Spleen (tissue), 11 donors: ENCODE data around the gene GRM1. TPM values are rescaled to one million over a fixed set of nuclear protein-coding genes. Genes with fewer than 3 reads are reported as not detected.

Source experiments
- DNase-seq: peaks from one replicate; pipeline ENCODE4 v3.0.0-alpha.2; 2020
- H3K27ac ChIP-seq, 8 donors: fragments of 200-600 bp; sonication (generic) in 7 of 8; 1 replicate in 4 of 8; 2 replicates in 4 of 8; pipeline versions ENCODE4 v1.5.0 to v1.8.0; 2016 to 2021; ENCODE audit warnings: inconsistent platforms in 4 of 8, mild to moderate bottlenecking in 4 of 8, moderate library complexity in 1 of 8
- H3K27me3 ChIP-seq, 7 donors: fragments of 200-600 bp; sonication (generic) in 6 of 7; replicated peaks in 1 of 7; 1 replicate in 4 of 7; 2 replicates in 3 of 7; pipeline versions ENCODE4 v1.5.0 to v1.8.0; 2016 to 2021; ENCODE audit warnings: inconsistent platforms in 3 of 7, mild to moderate bottlenecking in 1 of 7
- H3K36me3 ChIP-seq, 6 donors: fragments of 200-600 bp; sonication (generic) in 5 of 6; 1 replicate in 4 of 6; 2 replicates in 2 of 6; pipeline versions ENCODE4 v1.5.0 to v1.8.0; 2016 to 2021; ENCODE audit warnings: inconsistent platforms in 2 of 6
- H3K4me1 ChIP-seq, 6 donors: fragments of 200-600 bp; sonication (generic) in 5 of 6; 1 replicate in 3 of 6; 2 replicates in 3 of 6; pipeline versions ENCODE4 v1.5.0 to v1.8.0; 2016 to 2021; ENCODE audit warnings: inconsistent platforms in 3 of 6
- H3K4me3 ChIP-seq, 8 donors: fragments of 200-600 bp; sonication (generic) in 7 of 8; 1 replicate in 4 of 8; 2 replicates in 4 of 8; pipeline versions ENCODE4 v1.5.0 to v1.8.0; 2016 to 2021; ENCODE audit warnings: inconsistent platforms in 4 of 8, mild to moderate bottlenecking in 4 of 8, moderate library complexity in 2 of 8
- H3K9me3 ChIP-seq, 8 donors: fragments of 200-600 bp; sonication (generic) in 7 of 8; 1 replicate in 4 of 8; 2 replicates in 4 of 8; pipeline versions ENCODE4 v1.5.0 to v1.8.0; 2016 to 2021; ENCODE audit warnings: inconsistent platforms in 4 of 8
- POLR2A ChIP-seq, 3 donors: fragments of 450-650 bp; IDR thresholded peaks; one replicate each; pipeline ENCODE4 v1.5.1; 2017; ENCODE audit warnings: antibody characterized with exemption in 3 of 3, mild to moderate bottlenecking in 1 of 3
- POLR2AphosphoS5 ChIP-seq, 3 donors: sonication (generic); formaldehyde crosslinking; IDR thresholded peaks; one replicate each; pipeline ENCODE4 v1.5.1; 2017; ENCODE audit warnings: antibody characterized with exemption in 3 of 3
- WGBS, 5 donors: extraction: QIAGEN DNeasy Blood & Tissue Kit in 3 of 5; methylation state at CpG; one replicate each; pipeline versions ENCODE4 v1.1.5 to v1.1.7; 2013 to 2018; 5-methylcytosine and 5-hydroxymethylcytosine counted together
- intact Hi-C: fragments of 100-400 bp; cut with DNase I; formaldehyde crosslinking; loops from one replicate; pipeline ENCODE4 v1.15.0; 2023; ENCODE audit warnings: low total_unique reads
- polyA plus RNA-seq, 3 donors: library from polyadenylated mRNA; stranded (reverse); fragments of 200-250 nt; gene quantifications; one replicate each; pipeline ENCODE4 v1.2.1, GENCODE V29; 2013
- total RNA-seq, 7 donors: library from RNA; depleted of rRNA in 3 of 7; stranded (reverse); fragments of >200 nt in 3 of 7; fragmentation: NEBNext Ultra II Directional in 4 of 7; extraction: Animal tissue kit (Norgen Biotek cat#: 25700) in 4 of 7; gene quantifications; one replicate each; pipeline versions ENCODE4 v1.1.0 to v1.2.1, GENCODE V29; 2016 to 2021
- TF ChIP-seq, protein P1 (sequence below), 11 experiments: fragments of 200-600 bp in 7 of 11; fragments of 450-650 bp in 4 of 11; sonication (generic) in 4 of 11; IDR thresholded peaks in 8 of 11; conservative IDR thresholded peaks in 3 of 11; 1 replicate in 7 of 11; 2 replicates in 4 of 11; pipeline versions ENCODE4 v1.4.0 to v1.8.0; 2016 to 2021; ENCODE audit warnings: antibody characterized with exemption in 11 of 11, inconsistent platforms in 4 of 11, mild to moderate bottlenecking in 1 of 11
- donor health status: healthy with polysubstance abuse.
- donor health status: DM: no; HTN: no; CAD: no; lungs with moderate emphysema.
- donor health status: DM: no; HTN: no; CAD: no.
- donor health status: Bipolar disorder and iron deficiency.
- donor health status: healthy.
- donor health status: DM: no; HTN: no; CAD: no.
- donor health status: DM: yes; HTN: yes; CAD: no.

GRM1 gene
- total and polyA plus RNA-seq, 10 donors, result under 0.01 to 0.19 (median 0.09) TPM; not detected in 3

DNA sequence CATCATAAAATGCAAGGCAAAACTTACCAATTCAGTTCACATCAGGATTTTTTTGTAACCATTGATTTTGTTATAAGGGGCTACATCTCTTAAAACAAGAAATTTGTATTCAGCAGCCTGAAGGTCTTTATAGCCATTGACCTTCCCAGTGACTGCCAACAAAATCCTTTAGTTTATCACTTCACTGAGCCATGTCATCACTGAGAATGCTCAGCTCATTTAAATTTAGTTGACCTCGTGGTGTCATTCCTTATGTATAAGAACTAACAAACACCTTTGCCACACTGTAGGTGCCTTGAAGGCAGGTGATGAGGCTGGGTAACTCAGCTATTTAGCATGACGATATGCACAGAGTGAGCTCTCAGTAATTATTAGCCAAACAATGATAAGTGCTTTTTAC lies 77.7 kb downstream of the GRM1 start:
- DNase-seq, result no peak

DNA sequence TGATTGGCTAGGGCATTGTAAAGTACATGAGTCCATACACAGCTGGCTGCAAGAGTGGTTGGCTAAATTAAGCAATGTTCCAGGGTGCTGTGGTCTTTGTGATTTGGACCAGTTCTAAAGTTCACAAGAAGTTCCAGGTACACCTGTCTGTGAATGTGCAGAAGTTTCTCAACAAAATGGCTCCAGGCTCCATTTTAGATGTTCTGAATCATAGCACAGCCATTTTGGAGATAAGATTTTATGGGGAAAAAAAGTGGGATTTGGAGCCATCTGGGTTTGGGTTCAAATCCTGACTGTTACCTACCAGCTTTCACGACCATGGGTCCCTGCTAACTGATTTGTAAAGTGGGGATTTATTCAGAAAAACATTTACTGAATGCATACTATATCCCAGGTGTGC lies 82.1 kb downstream of the GRM1 start:
- Histone ChIP-seq H3K4me1 (no peaks in the 10 kb centered on the region), H3K27me3 (no peaks in the 10 kb centered on the region), H3K9me3 (peaks cover 0 to 23% (median 16%) of the 10 kb centered on the region in 8 donors), H3K4me3 (no peak overlapping the region), H3K36me3 (no peaks in the 10 kb centered on the region), H3K27ac (no peak overlapping the region)
- intact Hi-C loops, result no loop called here
- DNase-seq, result no peak
- 24 to 49% (median 38%) methylated on average over 1 of the region's 1 CpG for WGBS, 5 donors
- TF ChIP-seq POLR2AphosphoS5 (IDR thresholded peaks at IDR 0.05), result no peak
- no peak for TF ChIP-seq POLR2A (IDR thresholded peaks at IDR 0.05)
- TF ChIP-seq, protein P1, sequence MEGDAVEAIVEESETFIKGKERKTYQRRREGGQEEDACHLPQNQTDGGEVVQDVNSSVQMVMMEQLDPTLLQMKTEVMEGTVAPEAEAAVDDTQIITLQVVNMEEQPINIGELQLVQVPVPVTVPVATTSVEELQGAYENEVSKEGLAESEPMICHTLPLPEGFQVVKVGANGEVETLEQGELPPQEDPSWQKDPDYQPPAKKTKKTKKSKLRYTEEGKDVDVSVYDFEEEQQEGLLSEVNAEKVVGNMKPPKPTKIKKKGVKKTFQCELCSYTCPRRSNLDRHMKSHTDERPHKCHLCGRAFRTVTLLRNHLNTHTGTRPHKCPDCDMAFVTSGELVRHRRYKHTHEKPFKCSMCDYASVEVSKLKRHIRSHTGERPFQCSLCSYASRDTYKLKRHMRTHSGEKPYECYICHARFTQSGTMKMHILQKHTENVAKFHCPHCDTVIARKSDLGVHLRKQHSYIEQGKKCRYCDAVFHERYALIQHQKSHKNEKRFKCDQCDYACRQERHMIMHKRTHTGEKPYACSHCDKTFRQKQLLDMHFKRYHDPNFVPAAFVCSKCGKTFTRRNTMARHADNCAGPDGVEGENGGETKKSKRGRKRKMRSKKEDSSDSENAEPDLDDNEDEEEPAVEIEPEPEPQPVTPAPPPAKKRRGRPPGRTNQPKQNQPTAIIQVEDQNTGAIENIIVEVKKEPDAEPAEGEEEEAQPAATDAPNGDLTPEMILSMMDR (IDR thresholded peaks at IDR 0.05 in 8 of 11, conservative IDR thresholded peaks at IDR 0.05 in 3 of 11), result no peak

More for the DNA sequence above, 77.7 kb downstream of the GRM1 start:
- Histone ChIP-seq H3K4me3 (no peak overlapping the region), H3K4me1 (no peaks in the 10 kb centered on the region), H3K36me3 (no peaks in the 10 kb centered on the region), H3K27me3 (no peaks in the 10 kb centered on the region), H3K9me3 (peaks cover 0 to 23% (median 16%) of the 10 kb centered on the region in 8 donors), H3K27ac (no peak overlapping the region)
- 69 to 84% (median 82%) methylated on average over 2 of the region's 2 CpGs for WGBS, 5 donors
- intact Hi-C loops, result no loop called here
- TF ChIP-seq, protein P1 (IDR thresholded peaks at IDR 0.05 in 8 of 11, conservative IDR thresholded peaks at IDR 0.05 in 3 of 11), result no peak
- TF ChIP-seq POLR2A (IDR thresholded peaks at IDR 0.05) (no peak), POLR2AphosphoS5 (IDR thresholded peaks at IDR 0.05) (no peak)

DNA sequence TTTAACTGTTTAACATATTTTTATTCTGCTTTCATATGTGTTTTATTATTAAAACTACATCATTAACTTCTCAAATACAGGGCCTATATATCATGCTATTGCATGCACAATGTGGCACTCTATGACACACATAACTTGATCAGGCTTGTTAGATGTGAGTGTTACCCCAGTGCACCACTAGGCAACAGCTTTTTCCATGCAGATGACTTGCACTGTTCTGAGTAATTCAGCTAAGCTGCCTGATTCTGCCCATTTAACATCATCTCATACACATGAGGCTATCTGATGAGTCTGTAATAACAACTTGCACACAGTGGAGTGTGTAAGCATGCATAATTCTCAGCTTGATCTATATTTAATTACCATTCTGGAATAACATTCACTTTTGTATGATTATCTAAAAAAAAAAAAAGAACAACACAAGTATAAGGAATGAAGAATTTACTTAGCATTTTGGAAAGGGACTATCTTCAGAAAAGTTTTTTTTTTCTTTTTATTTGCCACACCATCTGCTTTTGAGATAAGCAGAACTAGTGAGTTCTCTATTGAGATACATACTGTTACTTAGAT lies 83.1 kb downstream of the GRM1 start:
- intact Hi-C loops, result no loop called here
- Histone ChIP-seq H3K4me3 (no peak overlapping the region), H3K4me1 (no peaks in the 10 kb centered on the region), H3K27ac (no peak overlapping the region), H3K27me3 (no peaks in the 10 kb centered on the region), H3K36me3 (no peaks in the 10 kb centered on the region), H3K9me3 (peaks cover 0 to 23% (median 16%) of the 10 kb centered on the region in 8 donors)
- TF ChIP-seq POLR2A (IDR thresholded peaks at IDR 0.05), result no peak
- no peak for TF ChIP-seq POLR2AphosphoS5 (IDR thresholded peaks at IDR 0.05)
- TF ChIP-seq, protein P1 (IDR thresholded peaks at IDR 0.05 in 8 of 11, conservative IDR thresholded peaks at IDR 0.05 in 3 of 11), result no peak
- no peak for DNase-seq

DNA sequence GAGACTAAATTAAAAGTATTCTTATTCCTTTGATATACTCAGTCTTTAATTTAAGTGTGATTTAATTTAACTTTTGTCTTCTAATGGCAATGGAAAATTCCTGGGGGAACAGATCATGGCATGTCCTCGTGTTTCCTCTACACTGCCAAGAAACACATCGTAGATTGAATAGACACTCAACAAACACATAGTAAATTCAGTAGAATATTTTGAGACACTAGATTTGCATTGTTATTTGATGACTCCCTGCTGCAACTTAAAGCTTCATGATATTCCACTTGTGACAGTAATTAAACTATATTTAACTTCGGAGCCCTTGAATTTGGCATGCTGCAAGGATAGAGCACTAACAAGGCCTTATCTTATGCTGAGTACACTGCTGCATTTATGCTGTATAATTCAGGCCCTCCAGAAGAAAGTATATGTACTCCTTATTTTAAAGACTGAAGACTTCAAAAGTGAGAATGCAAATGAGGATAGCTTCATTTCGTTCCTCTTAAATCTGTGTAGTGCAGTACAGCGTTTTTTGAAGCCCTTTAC lies 84.3 kb downstream of the GRM1 start:
- intact Hi-C loops, result no loop called here
- 72 to 78% (median 76%) methylated on average over 5 of the region's 5 CpGs for WGBS, 5 donors

More for the DNA sequence above, 84.3 kb downstream of the GRM1 start:
- no peak for DNase-seq
- H3K36me3 ChIP-seq, result no peaks in the 10 kb centered on the region
- H3K9me3 ChIP-seq, result peaks cover 0 to 22% (median 16%) of the 10 kb centered on the region in 8 donors
- no peaks in the 10 kb centered on the region for H3K4me1 ChIP-seq
- TF ChIP-seq POLR2AphosphoS5 (IDR thresholded peaks at IDR 0.05) (no peak), POLR2A (IDR thresholded peaks at IDR 0.05) (no peak)
- TF ChIP-seq, protein P1 (IDR thresholded peaks at IDR 0.05 in 8 of 11, conservative IDR thresholded peaks at IDR 0.05 in 3 of 11), result no peak
- no peak overlapping the region for H3K4me3 ChIP-seq
- no peaks in the 10 kb centered on the region for H3K27me3 ChIP-seq
- H3K27ac ChIP-seq, result no peak overlapping the region
